ENCODE measurements around the gene PTK7.

Gene PTK7

DNA sequence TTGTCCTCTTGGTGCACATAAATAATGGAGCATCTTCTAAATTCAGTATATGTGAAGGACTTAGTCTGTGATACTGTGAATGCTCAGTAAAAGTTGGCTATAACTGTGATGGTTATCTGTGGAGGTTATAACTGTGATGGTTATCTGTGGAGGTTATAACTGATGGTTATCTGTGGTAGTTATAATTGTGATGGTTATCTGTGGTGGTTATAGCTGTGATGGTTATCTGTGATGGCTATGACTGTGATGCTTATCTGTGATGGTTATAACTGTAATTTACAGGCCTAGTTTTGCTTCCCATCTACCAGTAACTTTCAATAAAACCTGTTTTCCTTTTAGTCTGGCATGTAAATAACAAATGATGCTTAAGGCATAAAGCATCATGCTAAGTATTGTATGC is 16.5 kb downstream of the PTK7 start:
- TF ChIP-seq, protein P1, sequence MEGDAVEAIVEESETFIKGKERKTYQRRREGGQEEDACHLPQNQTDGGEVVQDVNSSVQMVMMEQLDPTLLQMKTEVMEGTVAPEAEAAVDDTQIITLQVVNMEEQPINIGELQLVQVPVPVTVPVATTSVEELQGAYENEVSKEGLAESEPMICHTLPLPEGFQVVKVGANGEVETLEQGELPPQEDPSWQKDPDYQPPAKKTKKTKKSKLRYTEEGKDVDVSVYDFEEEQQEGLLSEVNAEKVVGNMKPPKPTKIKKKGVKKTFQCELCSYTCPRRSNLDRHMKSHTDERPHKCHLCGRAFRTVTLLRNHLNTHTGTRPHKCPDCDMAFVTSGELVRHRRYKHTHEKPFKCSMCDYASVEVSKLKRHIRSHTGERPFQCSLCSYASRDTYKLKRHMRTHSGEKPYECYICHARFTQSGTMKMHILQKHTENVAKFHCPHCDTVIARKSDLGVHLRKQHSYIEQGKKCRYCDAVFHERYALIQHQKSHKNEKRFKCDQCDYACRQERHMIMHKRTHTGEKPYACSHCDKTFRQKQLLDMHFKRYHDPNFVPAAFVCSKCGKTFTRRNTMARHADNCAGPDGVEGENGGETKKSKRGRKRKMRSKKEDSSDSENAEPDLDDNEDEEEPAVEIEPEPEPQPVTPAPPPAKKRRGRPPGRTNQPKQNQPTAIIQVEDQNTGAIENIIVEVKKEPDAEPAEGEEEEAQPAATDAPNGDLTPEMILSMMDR (IDR thresholded peaks at IDR 0.05; ENCODE audit: low read depth, low read length, missing control alignments), result no peak
- DNase-seq (ENCODE audit: extremely low read depth, low read depth), result no peak
- H3K4me3 ChIP-seq (replicated peaks; ENCODE audit: low read depth, low read length), result no peak overlapping the region

DNA sequence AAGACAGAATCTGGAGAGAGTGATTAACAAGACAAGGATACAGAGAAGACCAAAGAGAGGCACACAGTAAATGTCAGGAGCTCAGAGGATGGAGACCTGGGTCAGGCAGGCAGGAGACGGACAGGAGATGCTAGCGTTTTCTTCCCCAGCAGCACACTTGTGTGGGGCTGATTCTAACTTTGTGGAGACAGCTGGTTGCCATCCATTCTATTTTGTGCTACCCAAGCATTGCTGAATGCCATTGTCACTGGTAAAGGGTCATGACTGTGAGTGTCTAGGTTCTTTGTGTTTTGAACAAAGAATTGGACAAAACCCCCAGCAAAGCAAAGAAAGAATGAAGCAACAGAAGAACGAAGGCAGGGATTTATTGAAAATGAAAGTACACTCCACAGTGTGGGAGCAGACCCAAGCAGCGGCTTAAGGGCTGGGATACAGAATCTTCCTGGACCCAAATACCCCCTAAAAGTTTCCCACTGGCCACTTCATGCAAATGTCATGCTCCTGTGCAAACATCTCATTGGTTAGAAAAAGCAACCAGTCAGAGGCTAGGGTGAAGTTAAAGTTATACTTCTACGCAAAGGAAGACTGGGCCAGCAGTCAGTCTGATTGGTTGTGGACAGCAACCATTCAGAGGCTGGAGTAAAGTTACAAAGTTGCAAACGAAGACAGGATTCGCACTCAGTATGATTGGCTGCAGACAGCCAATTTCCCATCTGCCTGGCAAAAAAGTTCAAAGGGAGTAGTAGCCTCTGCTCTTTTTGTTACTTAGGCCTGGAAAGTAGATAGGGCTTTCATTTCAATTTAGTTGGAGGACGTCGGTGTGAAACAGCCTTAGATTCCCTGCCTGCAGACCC is 17.5 kb downstream of the PTK7 start:
- peak; percentile 61 for DNase-seq (ENCODE audit: extremely low read depth, low read depth)

DNA sequence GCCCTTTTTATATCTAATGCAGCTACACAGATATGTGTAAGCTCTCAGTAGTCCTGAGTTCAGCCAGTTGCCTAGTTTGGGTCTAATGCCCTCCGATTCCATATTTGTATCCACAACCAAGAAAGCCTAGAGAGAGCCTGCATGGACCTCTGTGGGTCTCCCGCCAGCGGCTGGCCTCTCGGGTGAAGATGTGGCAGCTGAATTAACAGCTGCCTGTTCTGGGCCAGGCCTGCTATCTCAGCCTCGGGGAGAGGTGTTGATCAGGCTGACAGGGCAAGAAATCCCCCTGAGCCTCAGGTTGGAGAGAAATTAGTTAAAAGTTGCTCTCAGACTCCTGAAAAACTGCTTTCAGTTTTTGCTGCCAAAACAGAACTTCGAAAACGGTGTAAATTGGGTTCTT is 19.8 kb downstream of the PTK7 start:
- DNase-seq (ENCODE audit: extremely low read depth, low read depth), result no peak
- H3K4me3 ChIP-seq (replicated peaks; ENCODE audit: low read depth, low read length), result peak overlapping the region; percentile 2; the same call in 1 of the 2 replicates
- TF ChIP-seq, protein P1 (IDR thresholded peaks at IDR 0.05; ENCODE audit: low read depth, low read length, missing control alignments), result no peak

More for the DNA sequence above, 17.5 kb downstream of the PTK7 start:
- H3K4me3 ChIP-seq (replicated peaks; ENCODE audit: low read depth, low read length), result peak overlapping the region; percentile 26
- TF ChIP-seq, protein P1 (IDR thresholded peaks at IDR 0.05; ENCODE audit: low read depth, low read length, missing control alignments), result no peak

DNA sequence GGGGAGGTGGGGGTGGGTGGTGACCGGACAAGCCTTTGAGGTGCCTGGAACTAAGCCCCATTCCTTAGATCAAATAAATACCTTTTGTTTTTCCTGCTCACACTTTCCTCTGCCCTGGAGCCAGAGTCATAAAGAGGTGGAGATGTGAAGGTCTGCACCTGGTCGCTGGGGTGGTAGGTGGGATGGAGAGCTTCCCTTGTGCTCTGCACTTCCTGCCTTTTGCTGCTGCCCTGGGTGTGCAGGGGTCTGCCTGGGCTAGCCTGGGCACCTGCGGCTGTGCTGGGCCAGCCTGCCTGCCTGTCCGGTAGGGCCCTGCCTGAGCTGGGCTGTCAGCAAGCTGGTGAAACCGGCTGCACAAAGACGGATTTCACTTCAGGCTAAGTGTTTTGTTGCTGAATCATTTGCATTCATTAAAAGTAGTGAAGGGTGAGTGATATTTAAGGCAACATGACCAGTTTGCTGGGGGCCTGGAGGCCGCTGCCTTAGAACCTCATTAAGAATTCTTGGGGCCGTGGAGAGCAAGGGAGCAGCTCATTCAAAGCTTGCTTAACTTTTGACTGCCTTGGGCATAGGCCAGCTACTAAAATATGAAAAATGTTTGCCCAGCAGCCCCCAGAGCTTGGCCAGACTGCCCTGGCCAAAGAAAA is 20.5 kb downstream of the PTK7 start:
- H3K4me3 ChIP-seq (replicated peaks; ENCODE audit: low read depth, low read length), result peak overlapping the region; percentile 2; the same call in 1 of the 2 replicates
- DNase-seq (ENCODE audit: extremely low read depth, low read depth), result no peak
- TF ChIP-seq, protein P1 (IDR thresholded peaks at IDR 0.05; ENCODE audit: low read depth, low read length, missing control alignments), result no peak

DNA sequence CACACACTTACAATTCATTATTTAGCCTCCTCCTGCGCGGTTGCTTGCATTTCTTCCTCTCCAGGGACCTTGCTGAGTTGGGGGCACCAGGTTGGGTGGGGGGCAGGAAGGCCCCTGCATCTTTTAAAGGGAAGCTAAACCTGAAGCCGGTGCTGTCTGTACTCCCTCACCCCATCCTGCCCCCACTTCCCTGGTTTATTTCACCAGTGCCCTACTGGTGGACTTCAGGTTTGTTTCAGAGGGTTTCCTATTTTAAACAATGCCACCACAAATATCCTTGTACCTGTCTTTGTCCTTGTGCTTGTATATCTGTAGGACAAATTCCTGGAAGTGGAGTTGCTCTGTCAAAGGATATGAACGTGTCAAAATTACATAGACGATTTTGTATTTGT is 21.0 kb downstream of the PTK7 start:
- TF ChIP-seq, protein P1 (IDR thresholded peaks at IDR 0.05; ENCODE audit: low read depth, low read length, missing control alignments), result no peak
- H3K4me3 ChIP-seq (replicated peaks; ENCODE audit: low read depth, low read length), result no peak overlapping the region
- DNase-seq (ENCODE audit: extremely low read depth, low read depth), result no peak

DNA sequence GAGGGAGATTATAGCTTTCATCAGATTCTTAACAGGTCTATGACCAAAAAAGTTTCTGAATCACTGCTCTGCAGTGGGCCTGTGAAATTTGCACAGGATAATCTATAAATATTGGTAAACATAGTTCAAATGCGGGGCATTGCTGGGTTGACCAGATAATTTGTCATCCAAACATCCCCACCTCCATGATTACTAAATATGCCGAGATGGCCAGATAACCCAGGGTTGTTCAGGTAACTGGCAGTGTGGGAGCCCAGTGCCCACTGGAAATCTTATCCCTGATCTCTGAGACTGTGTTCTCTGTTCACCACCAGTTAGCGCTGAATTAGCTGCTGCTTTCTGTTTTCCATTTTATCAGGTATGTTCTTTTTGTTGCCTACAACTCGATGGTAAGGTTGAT is 21.4 kb downstream of the PTK7 start:
- no peak for DNase-seq (ENCODE audit: extremely low read depth, low read depth)
- TF ChIP-seq, protein P1 (IDR thresholded peaks at IDR 0.05; ENCODE audit: low read depth, low read length, missing control alignments), result no peak
- no peak overlapping the region for H3K4me3 ChIP-seq (replicated peaks; ENCODE audit: low read depth, low read length)

All from HFF-Myc (cell line).